HG02973 (cell line): ENCODE data around the gene DIAPH1.

Experiments used
- ATAC-seq: cut with Tn5 transposase; IDR thresholded peaks from one replicate; pipeline ENCODE4 v1.9.1; 2021; ENCODE audit warnings: moderate library complexity; ENCODE audit not compliant: unreplicated experiment

DIAPH1 gene

GRCh38 chr5:141522301-141522700, 96.5 kb downstream of the DIAPH1 start:
- no peak for ATAC-seq

DNA sequence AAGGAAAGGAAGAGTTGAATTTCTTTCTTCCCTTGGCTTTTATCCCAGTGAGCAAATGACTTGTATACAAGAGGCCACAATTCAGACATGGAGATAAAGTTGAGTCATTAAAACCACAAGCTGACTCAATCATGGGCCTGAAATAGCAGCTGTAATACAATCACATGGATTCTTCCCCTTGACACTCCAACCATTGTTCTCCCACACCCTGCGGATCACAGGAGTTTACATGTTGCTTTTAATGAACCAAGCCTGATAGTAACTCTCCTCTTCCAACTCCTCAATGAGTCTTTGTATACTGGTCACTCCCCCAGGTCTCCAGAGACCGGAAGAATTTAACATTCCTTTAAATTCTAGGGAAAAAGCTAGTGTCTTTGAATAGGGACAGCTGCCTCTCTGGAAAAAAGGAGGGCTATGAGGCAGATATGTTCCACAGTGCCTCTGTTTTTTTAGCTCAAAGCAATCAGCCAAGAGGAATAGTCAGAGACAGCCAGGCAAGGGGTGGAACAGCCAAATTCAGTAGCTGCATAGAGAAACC, 97.5 kb downstream of the DIAPH1 start:
- ATAC-seq, result no peak

GRCh38 chr5:141519605-141520565, 98.9 kb downstream of the DIAPH1 start:
- ATAC-seq, result no peak

DNA sequence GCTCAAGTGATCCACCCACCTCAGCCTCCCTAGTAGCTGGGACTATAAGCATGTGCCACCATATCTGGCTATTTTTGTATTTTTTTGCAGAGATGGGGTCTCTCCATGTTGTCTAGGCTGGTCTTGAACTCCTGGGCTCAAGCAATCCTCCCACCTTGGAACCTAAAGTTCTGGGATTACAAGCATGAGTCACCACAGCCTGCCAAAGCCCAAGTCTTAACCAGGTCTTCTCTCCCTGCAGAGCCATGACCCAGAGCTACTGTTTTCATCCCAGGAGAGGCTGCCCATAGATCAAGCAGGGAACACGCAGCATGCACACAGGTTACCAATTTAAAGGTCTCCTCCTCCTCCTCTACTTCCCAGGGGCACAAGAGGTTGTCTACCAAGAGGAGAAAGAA, 100.2 kb downstream of the DIAPH1 start:
- ATAC-seq, result no peak

- no peak for ATAC-seq
Observed at GRCh38 chr5:141517880-141518617, 100.8 kb downstream of the DIAPH1 start.

DNA sequence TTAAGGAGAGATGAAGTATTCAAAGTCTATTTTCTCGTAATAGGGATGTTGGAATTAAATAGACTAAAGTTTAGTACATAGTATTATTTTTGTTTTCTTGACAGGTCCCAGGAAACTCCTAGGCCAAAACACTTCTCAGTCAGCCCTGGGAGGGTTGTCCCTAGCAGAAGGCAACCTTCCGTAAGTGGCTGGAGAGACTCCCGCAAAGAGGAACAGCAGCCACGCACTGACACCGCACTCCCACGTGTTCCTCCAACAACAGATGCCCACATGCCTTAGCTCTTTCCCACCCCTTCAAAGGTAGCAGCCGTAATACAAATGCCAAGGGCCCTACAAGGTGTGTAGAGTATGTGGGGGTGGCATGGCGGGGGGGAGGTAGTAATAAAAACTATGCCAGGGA, 101.5 kb downstream of the DIAPH1 start:
- no peak for ATAC-seq

- ATAC-seq, result no peak
Observed at GRCh38 chr5:141516672-141517025, 102.2 kb downstream of the DIAPH1 start.

- no peak for ATAC-seq
Observed at GRCh38 chr5:141515946-141516671, 102.7 kb downstream of the DIAPH1 start.

- no peak for ATAC-seq
Observed at GRCh38 chr5:141515141-141515540, 103.7 kb downstream of the DIAPH1 start.

DNA sequence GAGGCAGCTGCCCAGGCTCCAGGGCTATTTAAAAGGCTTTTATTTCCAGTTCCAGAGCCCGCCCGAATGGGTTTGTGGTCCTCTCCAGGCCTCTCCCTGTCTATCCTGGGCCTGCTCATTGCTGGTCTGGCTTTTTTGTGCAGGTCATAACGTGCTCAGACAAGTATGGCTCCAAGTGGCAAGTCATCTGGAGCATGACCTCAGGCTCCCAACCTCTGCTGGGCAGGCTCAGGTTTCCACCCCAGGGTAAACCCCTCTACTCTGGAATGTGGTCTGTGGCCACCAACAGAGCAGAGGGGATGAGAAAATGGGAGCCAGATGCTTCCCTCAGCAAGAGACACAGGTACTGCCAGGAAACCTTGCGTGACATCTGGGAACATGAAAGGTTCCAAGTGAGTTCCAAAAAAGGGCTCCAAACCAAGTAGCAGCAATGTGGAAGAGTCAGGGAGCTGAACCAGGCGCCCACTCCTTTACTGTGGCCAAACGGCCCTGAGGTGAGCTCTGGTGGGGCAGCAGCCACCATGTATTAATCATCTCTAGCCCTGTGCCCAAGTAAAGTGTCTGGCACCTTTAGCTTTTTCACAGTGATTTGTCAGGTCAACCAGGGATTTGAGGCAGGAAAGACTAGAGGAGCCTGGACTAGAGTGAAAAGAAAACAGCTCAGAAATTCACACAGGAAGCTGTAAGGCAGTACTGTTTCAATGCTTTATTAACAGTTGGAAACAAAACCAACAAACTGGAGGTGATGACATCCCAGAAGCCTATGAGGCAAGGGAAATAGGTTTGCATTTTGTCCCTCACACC, 104.3 kb downstream of the DIAPH1 start:
- peak; percentile 28 for ATAC-seq

- ATAC-seq, result peak; percentile 28
Observed at GRCh38 chr5:141513627-141514329, 105.0 kb downstream of the DIAPH1 start.

- ATAC-seq, result no peak
Observed at GRCh38 chr5:141512911-141513626, 105.7 kb downstream of the DIAPH1 start.

- ATAC-seq, result no peak
Observed at GRCh38 chr5:141512390-141512910, 106.3 kb downstream of the DIAPH1 start.

DNA sequence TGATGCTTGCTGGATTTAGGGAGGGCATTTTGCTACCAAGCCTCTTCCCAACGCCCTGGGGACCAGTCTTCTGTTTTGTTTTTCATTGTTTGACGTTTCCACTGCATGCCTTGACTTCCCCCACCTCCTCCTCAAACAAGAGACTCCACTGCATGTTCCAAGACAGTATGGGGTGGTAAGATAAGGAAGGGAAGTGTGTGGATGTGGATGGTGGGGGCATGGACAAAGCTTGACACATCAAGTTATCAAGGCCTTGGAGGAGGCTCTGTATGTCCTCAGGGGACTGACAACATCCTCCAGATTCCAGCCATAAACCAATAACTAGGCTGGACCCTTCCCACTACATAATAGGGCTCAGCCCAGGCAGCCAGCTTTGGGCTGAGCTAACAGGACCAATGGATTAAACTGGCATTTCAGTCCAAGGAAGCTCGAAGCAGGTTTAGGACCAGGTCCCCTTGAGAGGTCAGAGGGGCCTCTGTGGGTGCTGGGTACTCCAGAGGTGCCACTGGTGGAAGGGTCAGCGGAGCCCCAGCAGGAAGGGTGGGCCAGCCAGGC, 107.0 kb downstream of the DIAPH1 start:
- no peak for ATAC-seq

DNA sequence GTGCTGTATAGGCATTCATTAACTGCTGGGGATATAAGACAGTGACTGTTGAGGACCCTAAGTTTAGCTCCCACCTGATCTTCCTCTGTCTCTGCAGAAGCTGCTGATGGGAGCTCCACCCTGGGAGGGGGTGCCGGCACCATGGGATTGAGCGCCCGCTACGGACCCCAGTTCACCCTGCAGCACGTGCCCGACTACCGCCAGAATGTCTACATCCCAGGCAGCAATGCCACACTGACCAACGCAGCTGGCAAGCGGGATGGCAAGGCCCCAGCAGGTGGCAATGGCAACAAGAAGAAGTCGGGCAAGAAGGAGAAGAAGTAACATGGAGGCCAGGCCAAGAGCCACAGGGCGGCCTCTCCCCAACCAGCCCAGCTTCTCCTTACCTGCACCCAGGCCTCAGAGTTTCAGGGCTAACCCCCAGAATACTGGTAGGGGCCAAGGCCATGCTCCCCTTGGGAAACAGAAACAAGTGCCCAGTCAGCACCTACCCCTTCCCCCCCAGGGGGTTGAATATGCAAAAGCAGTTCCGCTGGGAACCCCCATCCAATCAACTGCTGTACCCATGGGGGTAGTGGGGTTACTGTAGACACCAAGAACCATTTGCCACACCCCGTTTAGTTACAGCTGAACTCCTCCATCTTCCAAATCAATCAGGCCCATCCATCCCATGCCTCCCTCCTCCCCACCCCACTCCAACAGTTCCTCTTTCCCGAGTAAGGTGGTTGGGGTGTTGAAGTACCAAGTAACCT, 107.8 kb downstream of the DIAPH1 start:
- ATAC-seq, result no peak

DNA sequence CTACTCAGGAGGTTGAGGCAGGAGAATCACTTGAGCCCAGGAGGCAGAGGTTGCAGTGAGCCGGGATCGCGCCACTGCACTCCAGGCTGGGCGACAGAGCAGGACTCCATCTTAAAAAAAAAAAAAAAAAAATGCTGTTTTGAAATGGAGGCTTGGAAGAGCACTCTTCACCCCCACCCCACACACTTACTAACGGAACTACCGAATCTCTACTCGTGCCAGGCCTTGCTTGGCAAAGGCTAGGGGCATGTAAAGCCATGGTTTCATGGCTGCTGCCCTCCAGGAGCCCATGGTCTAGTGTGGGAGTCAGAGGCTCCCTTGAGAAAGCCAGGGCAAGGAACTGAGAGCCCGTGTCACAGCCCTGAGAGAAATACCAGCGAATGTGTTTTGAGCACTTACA, 108.6 kb downstream of the DIAPH1 start:
- ATAC-seq, result no peak

DNA sequence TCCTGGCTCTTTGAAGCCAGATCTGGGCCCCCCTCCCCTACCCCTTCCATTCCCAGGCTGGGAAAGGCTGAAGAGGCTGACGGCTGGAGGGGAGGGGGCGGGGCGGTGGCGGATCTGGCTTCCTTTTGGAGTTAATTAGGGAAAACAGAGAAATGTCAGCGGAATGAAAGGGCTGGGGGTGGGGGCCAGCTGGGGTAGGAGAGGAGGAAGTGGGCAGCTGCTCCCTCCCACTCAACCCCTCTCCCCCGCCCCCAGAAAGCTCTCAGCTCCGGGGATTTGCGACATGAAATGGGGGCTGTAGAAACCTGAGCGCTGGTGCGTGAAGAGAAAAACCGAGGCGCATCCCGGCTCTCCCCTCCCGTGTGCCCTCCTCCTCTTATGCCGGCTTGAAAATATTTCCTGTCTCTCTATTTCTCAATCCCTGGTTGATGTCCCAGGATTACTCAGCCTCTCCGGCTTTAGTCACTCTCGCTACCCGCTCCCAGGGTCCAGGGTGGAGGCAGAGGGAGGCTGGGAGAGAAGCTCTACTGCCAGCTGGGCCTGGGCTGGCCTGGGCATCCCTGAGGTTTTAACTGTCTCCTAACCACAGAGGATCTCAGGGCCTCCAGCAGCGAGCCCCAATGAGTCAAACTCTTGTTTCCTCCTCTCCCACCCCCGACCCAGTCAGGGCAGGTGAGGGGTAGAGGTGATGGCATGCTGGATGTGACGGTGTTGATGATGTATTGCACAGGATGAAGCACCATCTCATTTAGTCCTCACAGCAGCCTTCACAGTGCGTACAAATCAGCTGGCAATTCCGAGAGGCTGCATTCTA, 109.8 kb downstream of the DIAPH1 start:
- no peak for ATAC-seq
